Breast epithelium (tissue), 3 donors: ENCODE results near the gene RGS7.

ENCODE experiments used
- CTCF ChIP-seq, 3 donors: fragments of 450-650 bp; IDR thresholded peaks; one replicate each; pipeline ENCODE4 v1.5.1; 2016 to 2017; ENCODE audit warnings: antibody characterized with exemption in 3 of 3, mild to moderate bottlenecking in 3 of 3, moderate library complexity in 3 of 3
- POLR2AphosphoS5 ChIP-seq, 3 donors: sonication (generic); formaldehyde crosslinking; IDR thresholded peaks; one replicate each; pipeline ENCODE4 v1.6.1; 2017; ENCODE audit warnings: antibody characterized with exemption in 3 of 3

GRCh38 chr1:240737298-240737697 lies 619.7 kb downstream of the RGS7 start:
- TF ChIP-seq CTCF (IDR thresholded peaks at IDR 0.05), result no peak
- TF ChIP-seq POLR2AphosphoS5 (IDR thresholded peaks at IDR 0.05), result no peak
